ENCODE results near the gene MACROD2.

DNA sequence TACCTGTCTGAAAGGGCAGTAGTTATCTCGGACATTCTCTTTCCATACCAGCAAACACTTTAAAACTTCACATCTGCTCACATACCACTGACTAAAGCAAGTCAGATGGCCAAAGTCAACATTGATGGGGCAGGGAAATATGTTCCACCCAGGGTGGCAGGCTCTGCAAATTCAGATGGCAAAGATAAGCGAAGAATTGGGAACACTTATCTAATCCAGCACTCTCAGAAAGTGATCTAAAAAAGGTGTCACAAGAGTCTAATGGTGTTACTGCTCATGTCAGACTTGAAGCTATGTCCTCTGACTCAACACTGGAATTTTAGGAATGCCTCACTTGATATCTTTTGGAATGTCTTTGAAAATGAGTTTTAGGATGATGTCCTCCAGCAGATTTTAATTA is 1491.7 kb downstream of the MACROD2 start:
- TF ChIP-seq, protein P1, sequence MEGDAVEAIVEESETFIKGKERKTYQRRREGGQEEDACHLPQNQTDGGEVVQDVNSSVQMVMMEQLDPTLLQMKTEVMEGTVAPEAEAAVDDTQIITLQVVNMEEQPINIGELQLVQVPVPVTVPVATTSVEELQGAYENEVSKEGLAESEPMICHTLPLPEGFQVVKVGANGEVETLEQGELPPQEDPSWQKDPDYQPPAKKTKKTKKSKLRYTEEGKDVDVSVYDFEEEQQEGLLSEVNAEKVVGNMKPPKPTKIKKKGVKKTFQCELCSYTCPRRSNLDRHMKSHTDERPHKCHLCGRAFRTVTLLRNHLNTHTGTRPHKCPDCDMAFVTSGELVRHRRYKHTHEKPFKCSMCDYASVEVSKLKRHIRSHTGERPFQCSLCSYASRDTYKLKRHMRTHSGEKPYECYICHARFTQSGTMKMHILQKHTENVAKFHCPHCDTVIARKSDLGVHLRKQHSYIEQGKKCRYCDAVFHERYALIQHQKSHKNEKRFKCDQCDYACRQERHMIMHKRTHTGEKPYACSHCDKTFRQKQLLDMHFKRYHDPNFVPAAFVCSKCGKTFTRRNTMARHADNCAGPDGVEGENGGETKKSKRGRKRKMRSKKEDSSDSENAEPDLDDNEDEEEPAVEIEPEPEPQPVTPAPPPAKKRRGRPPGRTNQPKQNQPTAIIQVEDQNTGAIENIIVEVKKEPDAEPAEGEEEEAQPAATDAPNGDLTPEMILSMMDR (IDR thresholded peaks at IDR 0.05): no peak
- no peak for TF ChIP-seq POLR2A (IDR thresholded peaks at IDR 0.05)
